H1 (cell line): ENCODE data around the gene AP1G2. TPM values are rescaled to one million over a fixed set of nuclear protein-coding genes. Genes with fewer than 3 reads are reported as not detected.
"Not testable (repeated sequence)": the region's sequence is repeated elsewhere in the genome, so short reads cannot be mapped to it uniquely, and the experiment has no call there.

Experiments used
- CTCF ChIA-PET: fragments of 300-600 bp; sonication (Branson Sonifier 250); formaldehyde crosslinking; loops from one replicate; lab custom pipeline; 2021; ENCODE audit not compliant: partially characterized antibody; lab: Charles Lee
- POLR2A ChIA-PET: fragments of 300-600 bp; sonication (Branson Sonifier 250); formaldehyde crosslinking; loops from one replicate; lab custom pipeline; 2021; ENCODE audit warnings: inconsistent platforms; ENCODE audit not compliant: partially characterized antibody; lab: Charles Lee
- DNase-seq, 2 experiments: peaks; one replicate each; pipeline versions ENCODE4 v3.0.0 to v3.0.0-alpha.2; 2010 to 2022; ENCODE audit warnings: low spot score in 2 of 2, low read depth in 1 of 2, mixed read lengths in 1 of 2
- FAIRE-seq: peaks from 2 replicates; lab custom pipeline; 2011; peaks lifted over from hg19 to GRCh38; lab: Jason Lieb, UNC
- H2AFZ ChIP-seq: 2 replicates; pipeline ENCODE4 v1.8.1; 2012; ENCODE audit warnings: low read length, inconsistent platforms
- H2AK5ac ChIP-seq: 2 replicates; pipeline ENCODE4 v1.6.1; 2013; ENCODE audit warnings: low read depth, low read length
- H2BK120ac ChIP-seq: replicated peaks from 2 replicates; pipeline ENCODE3; 2013; ENCODE audit warnings: low read depth, low read length, inconsistent platforms
- H2BK12ac ChIP-seq: 2 replicates; pipeline ENCODE4 v1.6.1; 2013; ENCODE audit warnings: low read depth, low read length
- H2BK15ac ChIP-seq: 2 replicates; pipeline ENCODE4 v1.6.1; 2013; ENCODE audit warnings: low read length
- H2BK20ac ChIP-seq: 2 replicates; pipeline ENCODE4 v1.6.1; 2013; ENCODE audit warnings: low read length
- H2BK5ac ChIP-seq: 2 replicates; pipeline ENCODE4 v1.6.1; 2013; ENCODE audit warnings: low read depth, low read length
- H3K14ac ChIP-seq: 2 replicates; pipeline ENCODE4 v1.6.1; 2013; ENCODE audit warnings: inconsistent platforms; ENCODE audit not compliant: insufficient read length
- H3K18ac ChIP-seq: 2 replicates; pipeline ENCODE4 v1.6.1; 2013; ENCODE audit warnings: low read length; ENCODE audit errors: extremely low read depth
- H3K23ac ChIP-seq: 2 replicates; pipeline ENCODE4 v1.6.1; 2013; ENCODE audit warnings: inconsistent platforms; ENCODE audit not compliant: insufficient read length
- H3K23me2 ChIP-seq: 2 replicates; pipeline ENCODE4 v1.6.1; 2013; ENCODE audit warnings: low read depth, low read length
- H3K27ac ChIP-seq: 2 replicates; pipeline ENCODE4 v1.6.1; 2011; ENCODE audit warnings: low read depth, low read length, inconsistent platforms
- H3K27me3 ChIP-seq, 4 experiments: replicated peaks in 1 of 4; 1 replicate in 1 of 4; 2 replicates in 3 of 4; pipeline versions ENCODE4 v1.6.1 to v1.8.1; 2011 to 2013; ENCODE audit warnings: low read length in 3 of 4, mild to moderate bottlenecking in 3 of 4, inconsistent platforms in 2 of 4, mixed read lengths in 2 of 4, moderate library complexity in 1 of 4; ENCODE audit not compliant: control insufficient read depth in 3 of 4, insufficient read depth in 3 of 4; ENCODE audit errors: extremely low read depth in 1 of 4
- H3K36me3 ChIP-seq, 4 experiments: 2 replicates each; pipeline versions ENCODE4 v1.6.1 to v1.8.1; 2011 to 2013; ENCODE audit warnings: mild to moderate bottlenecking in 4 of 4, low read length in 3 of 4, moderate library complexity in 2 of 4, control low read depth in 1 of 4, inconsistent platforms in 1 of 4; ENCODE audit not compliant: insufficient read depth in 4 of 4, control insufficient read depth in 2 of 4
- H3K4ac ChIP-seq: replicated peaks from 2 replicates; pipeline ENCODE3; 2013; ENCODE audit warnings: low read length, low read depth, mixed read lengths, inconsistent platforms; ENCODE audit not compliant: insufficient read length
- H3K4me1 ChIP-seq, 4 experiments: replicated peaks in 1 of 4; 1 replicate in 1 of 4; 2 replicates in 3 of 4; pipeline versions ENCODE4 v1.6.1 to v1.8.1; 2011 to 2013; ENCODE audit warnings: low read length in 3 of 4, inconsistent platforms in 2 of 4, mixed read lengths in 1 of 4; ENCODE audit not compliant: insufficient read depth in 4 of 4, control insufficient read depth in 3 of 4
- H3K4me2 ChIP-seq, 2 experiments: 2 replicates each; pipeline versions ENCODE4 v1.6.1 to v1.8.1; 2011 to 2013; ENCODE audit warnings: low read depth in 2 of 2, low read length in 2 of 2, control low read depth in 1 of 2, inconsistent platforms in 1 of 2, mild to moderate bottlenecking in 1 of 2; ENCODE audit not compliant: insufficient read depth in 1 of 2
- H3K4me3 ChIP-seq, 4 experiments: fragments of 200-600, 300-600 bp in 1 of 4; sonication (generic), shearing (Covaris generic), sonication (Bioruptor Twin) in 1 of 4; 2 replicates each; pipeline versions ENCODE4 v1.5.1 to v1.8.1; 2011 to 2016; ENCODE audit warnings: low read length in 4 of 4, low read depth in 3 of 4, control low read depth in 2 of 4, inconsistent platforms in 2 of 4, mild to moderate bottlenecking in 2 of 4, mixed read lengths in 1 of 4, moderate library complexity in 1 of 4; ENCODE audit not compliant: insufficient read depth in 2 of 4; ENCODE audit errors: extremely low read depth in 1 of 4
- H3K56ac ChIP-seq: replicated peaks from 2 replicates; pipeline ENCODE3; 2013; ENCODE audit warnings: low read depth, mild to moderate bottlenecking, mixed read lengths, low read length, inconsistent platforms; ENCODE audit not compliant: insufficient read length
- H3K79me1 ChIP-seq: 2 replicates; pipeline ENCODE4 v1.6.1; 2013; ENCODE audit warnings: low read depth, low read length, control low read depth
- H3K79me2 ChIP-seq, 2 experiments: 2 replicates each; pipeline versions ENCODE4 v1.6.1 to v1.8.1; 2012 to 2013; ENCODE audit warnings: low read length in 2 of 2, mild to moderate bottlenecking in 2 of 2, inconsistent platforms in 1 of 2; ENCODE audit not compliant: insufficient read depth in 2 of 2, control insufficient read depth in 1 of 2
- H3K9ac ChIP-seq, 4 experiments: replicated peaks in 1 of 4; 1 replicate in 1 of 4; 2 replicates in 3 of 4; pipeline versions ENCODE4 v1.6.1 to v1.8.1; 2011 to 2013; ENCODE audit warnings: low read depth in 3 of 4, low read length in 3 of 4, control low read depth in 2 of 4, mild to moderate bottlenecking in 2 of 4, moderate library complexity in 2 of 4, inconsistent platforms in 1 of 4; ENCODE audit errors: extremely low read depth in 1 of 4
- H3K9me3 ChIP-seq, 2 experiments: 2 replicates each; pipeline versions ENCODE4 v1.6.1 to v1.8.1; 2012 to 2013; ENCODE audit warnings: mild to moderate bottlenecking in 2 of 2, moderate library complexity in 2 of 2, control low read depth in 1 of 2, inconsistent platforms in 1 of 2, low read depth in 1 of 2, low read length in 1 of 2, mixed read lengths in 1 of 2; ENCODE audit not compliant: insufficient read depth in 2 of 2
- H4K20me1 ChIP-seq, 2 experiments: replicated peaks in 1 of 2; 2 replicates each; pipeline versions ENCODE3 to v1.8.1; 2011 to 2013; ENCODE audit warnings: inconsistent platforms in 2 of 2, low read length in 2 of 2, mild to moderate bottlenecking in 1 of 2; ENCODE audit not compliant: insufficient read depth in 2 of 2, control insufficient read depth in 1 of 2
- H4K5ac ChIP-seq: 2 replicates; pipeline ENCODE4 v1.6.1; 2013; ENCODE audit warnings: low read length, low read depth, mixed read lengths, inconsistent platforms; ENCODE audit not compliant: insufficient read length
- H4K8ac ChIP-seq: 2 replicates; pipeline ENCODE4 v1.8.0; 2013; ENCODE audit warnings: mild to moderate bottlenecking, moderate library complexity, low read length, inconsistent platforms; ENCODE audit not compliant: insufficient read depth; ENCODE audit errors: extremely low read depth
- H4K91ac ChIP-seq: replicated peaks from 2 replicates; pipeline ENCODE3; 2013; ENCODE audit warnings: low read length, mixed read lengths, inconsistent platforms; ENCODE audit not compliant: insufficient read length
- RBBP5 ChIP-seq: IDR thresholded peaks from 2 replicates; pipeline ENCODE4 v1.7.1; 2012; ENCODE audit warnings: low read depth, mild to moderate bottlenecking, inconsistent platforms, low read length, moderate library complexity, borderline replicate concordance
- ZNF274 ChIP-seq: IDR thresholded peaks from 2 replicates; pipeline ENCODE4 v1.7.0; 2012; ENCODE audit warnings: low read length, borderline replicate concordance; ENCODE audit errors: extremely low read depth
- WGBS, 2 experiments: shearing (Covaris generic) in 1 of 2; methylation state at CpG; one replicate each; pipeline versions ENCODE4 v1.1.6 to v1.1.7; 2013 to 2015; ENCODE audit warnings: low lambda C conversion rate in 2 of 2, mixed read lengths in 2 of 2, inconsistent platforms in 1 of 2, low coverage in 1 of 2, missing lambda C conversion rate in 1 of 2; ENCODE audit not compliant: insufficient replicate concordance in 2 of 2, insufficient coverage in 1 of 2, insufficient read length in 1 of 2; ENCODE audit errors: extremely low coverage in 1 of 2, missing lambda C conversion rate in 1 of 2; 5-methylcytosine and 5-hydroxymethylcytosine counted together
- polyA plus RNA-seq, 7 experiments: library from polyadenylated mRNA; depleted of rRNA in 3 of 7; stranded (reverse) in 5 of 7; unstranded in 2 of 7; fragments of >200 nt in 5 of 7; fragments of 200-250 nt in 2 of 7; gene quantifications; 1 replicate in 5 of 7; 2 replicates in 1 of 7; 4 replicates in 1 of 7; pipeline versions ENCODE4 v1.2.1 to v1.2.3, GENCODE V29; 2011 to 2013; ENCODE audit warnings: missing spikeins in 2 of 7, mixed read lengths in 2 of 7
- total RNA-seq: library from RNA; stranded (reverse); fragmentation: NEBNext Ultra II Directional; extraction: Animal tissue kit (Norgen Biotek cat#: 25700); gene quantifications from 2 replicates; pipeline ENCODE4 v1.2.1, GENCODE V29; 2021

The AP1G2 gene
- total and polyA plus RNA-seq, 2 of the 8 experiments (the other 6 are each of a cell fraction or from before 2014, with no cell fraction given) = 70.9 to 134 TPM

GRCh38 chr14:23537351-23538049, 30.1 kb downstream of the AP1G2 start (continued):
- TF ChIP-seq RBBP5 = peak; percentile 76; the same call in 1 of the 2 replicates
- TF ChIP-seq ZNF274 = no peak
- TF ChIP-seq, all 59 proteins: peak for 23

- H2AFZ ChIP-seq, H3K23ac ChIP-seq, H3K9me3 ChIP-seq, H2BK15ac ChIP-seq, H3K14ac ChIP-seq, FAIRE-seq, H4K20me1 ChIP-seq, H3K27me3 ChIP-seq, H3K79me1 ChIP-seq, DNase-seq, H2AK5ac ChIP-seq, H3K56ac ChIP-seq: not testable (repeated sequence)
- H3K9ac ChIP-seq = peak overlapping the region in 2 of 4 experiments; percentile 8 to 57; a peak in 2 of 7 replicates
- H2BK20ac ChIP-seq = peak overlapping the region; percentile 73; the same call in 1 of the 2 replicates
- peak overlapping the region; percentile 100 for H2BK5ac ChIP-seq
- POLR2A ChIA-PET = interaction anchor here (0.8 to 52.7 kb wide), 15 partner anchors 8 to 607 kb away, joined by 3 to 1523 read pairs (median 6); partner anchors contain the start of genes AP1G2, JPH4, NGDN and PABPN1
- peak overlapping the region; percentile 82 for H4K5ac ChIP-seq
- H4K91ac ChIP-seq = peak overlapping the region; percentile 85
- peaks cover 4 to 24% (median 10%) of the 10 kb centered on the region in 4 experiments; a peak in 4 of 8 replicates for H3K36me3 ChIP-seq
- peak overlapping the region; percentile 50 for H2BK120ac ChIP-seq
- whole genome bisulfite sequencing, 2 experiments = 55% methylated on average over 6 of the region's 6 CpGs; no CpG with 5 or more reads in 1 of the 2 experiments
- peak overlapping the region; percentile 8 to 72 (median 48); a peak in 5 of 8 replicates for H3K4me3 ChIP-seq
- peak overlapping the region; percentile 82; the same call in 1 of the 2 replicates for H4K8ac ChIP-seq
- peaks cover 17% of the 10 kb centered on the region for H3K23me2 ChIP-seq
- peak overlapping the region; percentile 96 to 99 for H3K4me2 ChIP-seq
- CTCF ChIA-PET = interaction anchor here (0.9 to 70.5 kb wide), 6 partner anchors 9 to 96 kb away, joined by 3 to 2092 read pairs (median 680); partner anchors contain the start of genes AP1G2, NGDN, THTPA and ZFHX2
- peak overlapping the region; percentile 99; the same call in 1 of the 2 replicates for H3K27ac ChIP-seq
- H2BK12ac ChIP-seq = peak overlapping the region; percentile 70; the same call in 1 of the 2 replicates
- peak overlapping the region; percentile 86 for H3K18ac ChIP-seq
- peaks cover 7 to 19% (median 12%) of the 10 kb centered on the region in 4 experiments; a peak in 6 of 7 replicates for H3K4me1 ChIP-seq
- peak overlapping the region; percentile 45 for H3K4ac ChIP-seq
- H3K79me2 ChIP-seq = peaks cover 0 to 15% of the 10 kb centered on the region in 2 experiments; a peak in 2 of 4 replicates
Observed at GRCh38 chr14:23536906-23537305, 30.7 kb downstream of the AP1G2 start.
